GM19035 (cell line): ENCODE results near the gene WDR91.
"Not testable (repeated sequence)": the region's sequence is repeated elsewhere in the genome, so short reads cannot be mapped to it uniquely, and the experiment has no call there.

Experiments
- ATAC-seq: cut with Tn5 transposase; IDR thresholded peaks from one replicate; pipeline ENCODE4 v1.9.1; 2021; ENCODE audit not compliant: unreplicated experiment

The WDR91 gene

DNA sequence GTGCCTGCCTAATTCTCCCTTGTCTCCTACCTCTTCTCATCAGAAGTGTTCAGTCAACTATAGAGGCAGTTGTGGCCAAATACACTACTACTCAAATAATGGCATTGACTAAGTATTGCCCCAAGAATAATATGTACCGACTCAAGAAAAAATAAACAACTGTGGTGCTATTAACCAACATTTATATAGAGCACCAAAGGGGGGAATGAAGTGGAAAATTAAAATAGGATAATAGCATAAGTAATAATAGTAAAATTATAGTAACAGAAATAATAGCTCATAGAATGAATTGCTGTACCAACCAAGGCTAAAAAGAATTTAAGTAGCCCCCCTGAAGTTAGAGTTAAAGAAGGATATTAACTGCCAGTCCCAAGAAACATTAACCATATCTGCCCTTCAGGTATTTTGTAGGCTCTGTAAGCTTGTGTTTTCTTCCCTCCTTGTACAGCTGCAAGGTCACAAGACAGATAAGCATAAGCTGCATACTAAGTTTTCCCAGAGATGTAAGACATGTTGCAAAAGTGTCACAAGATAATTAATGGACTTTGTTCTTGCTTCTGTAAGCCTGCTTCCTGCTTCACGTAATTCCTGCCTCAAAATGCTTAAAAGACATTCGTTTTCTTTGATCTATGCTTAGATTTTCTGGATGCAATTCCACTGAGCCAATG is 29.9 kb downstream of the WDR91 start:
- ATAC-seq = no peak

DNA sequence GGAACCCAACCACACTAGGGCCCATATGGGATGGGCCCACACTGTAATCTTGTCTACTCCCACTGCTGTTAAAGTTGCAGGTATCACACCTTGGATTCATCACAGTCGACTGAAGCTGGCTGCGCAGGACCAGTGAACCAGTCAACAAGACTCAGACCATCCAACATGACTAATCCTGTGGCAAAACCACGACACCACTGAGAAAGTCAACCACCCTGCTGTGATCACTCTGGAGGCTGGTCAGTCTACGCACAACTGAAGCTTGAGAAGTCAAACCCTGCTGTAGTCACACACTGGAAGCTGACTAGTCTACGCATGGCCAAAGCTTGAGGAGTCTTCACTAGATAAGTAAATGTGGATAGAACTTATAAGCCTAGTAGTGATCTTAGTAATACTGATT is 31.2 kb downstream of the WDR91 start:
- no peak for ATAC-seq

DNA sequence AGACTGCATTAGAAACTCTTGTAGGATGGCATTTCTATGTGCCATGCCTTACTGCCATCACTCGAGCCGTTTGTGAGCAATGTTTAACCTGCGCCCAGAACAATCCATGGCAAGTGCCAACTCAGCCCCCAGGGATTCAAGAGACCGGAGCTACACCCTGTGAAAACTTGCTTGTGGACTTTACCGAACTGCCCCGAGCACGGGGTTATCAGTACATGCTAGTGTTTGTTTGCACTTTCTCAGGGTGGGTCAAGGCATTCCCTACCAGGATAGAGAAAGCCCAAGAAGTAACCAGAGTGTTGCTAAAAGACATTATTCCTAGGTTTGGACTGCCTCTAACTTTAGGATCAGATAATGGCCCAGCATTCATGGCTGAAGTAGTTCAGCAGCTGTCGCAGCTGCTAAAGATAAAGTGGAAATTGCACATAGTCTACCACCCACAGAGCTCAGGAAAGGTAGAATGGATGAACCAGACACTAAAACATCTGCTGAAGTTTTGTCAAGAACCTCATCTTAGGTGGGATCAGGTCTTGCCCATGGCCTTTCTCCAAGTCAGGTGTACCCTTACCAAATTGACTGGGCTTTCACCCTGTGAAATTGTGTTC is 31.9 kb downstream of the WDR91 start:
- no peak for ATAC-seq

DNA sequence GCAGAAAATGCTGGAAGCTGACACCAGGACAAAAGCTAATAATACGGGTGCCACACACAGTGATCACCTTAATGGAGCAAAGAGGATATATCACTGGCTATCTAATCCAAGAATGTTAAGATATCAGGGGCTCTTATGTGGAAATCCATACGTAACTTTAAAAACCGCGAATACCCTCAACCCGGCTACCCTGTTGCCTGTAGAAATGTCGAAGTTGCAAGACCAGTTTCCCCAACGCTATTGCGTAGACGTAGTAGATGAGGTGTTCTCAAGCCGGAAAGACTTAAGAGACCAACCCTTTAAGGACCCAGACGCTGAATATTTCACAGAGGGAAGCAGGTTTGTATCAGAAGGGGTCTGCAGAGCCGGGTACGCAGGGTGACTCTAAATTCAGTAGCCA is 33.0 kb downstream of the WDR91 start:
- ATAC-seq = no peak

DNA sequence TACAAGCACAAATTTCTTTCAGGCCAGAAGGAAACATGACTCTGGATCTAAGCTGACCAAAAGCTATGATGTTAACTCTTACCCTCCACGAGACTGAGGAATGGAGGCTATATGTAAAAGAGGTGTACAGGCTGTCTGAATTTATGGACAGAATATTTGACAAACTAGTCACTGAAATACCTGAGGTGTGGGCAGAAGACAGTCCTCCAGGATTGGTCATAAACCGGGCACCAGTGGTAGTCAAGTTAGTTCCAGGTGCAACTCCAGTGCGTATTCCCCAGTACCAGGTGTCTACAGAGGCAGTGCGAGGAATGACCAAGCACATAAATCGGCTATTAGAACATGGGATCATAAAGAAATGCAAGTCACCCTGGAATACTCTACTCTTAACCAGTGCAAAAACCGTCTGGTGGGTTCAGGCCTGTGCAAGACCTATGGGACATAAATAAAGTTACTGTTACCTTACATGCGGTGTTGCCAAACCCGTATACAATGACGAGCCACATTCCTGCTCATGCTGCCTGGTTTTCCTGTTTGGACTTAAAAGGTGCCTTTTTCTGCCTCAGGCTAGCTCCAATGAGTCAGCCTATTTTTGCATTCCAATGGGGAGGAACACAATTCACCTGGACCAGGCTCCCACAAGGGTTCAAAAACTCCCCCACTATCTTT is 34.2 kb downstream of the WDR91 start:
- ATAC-seq = no peak

DNA sequence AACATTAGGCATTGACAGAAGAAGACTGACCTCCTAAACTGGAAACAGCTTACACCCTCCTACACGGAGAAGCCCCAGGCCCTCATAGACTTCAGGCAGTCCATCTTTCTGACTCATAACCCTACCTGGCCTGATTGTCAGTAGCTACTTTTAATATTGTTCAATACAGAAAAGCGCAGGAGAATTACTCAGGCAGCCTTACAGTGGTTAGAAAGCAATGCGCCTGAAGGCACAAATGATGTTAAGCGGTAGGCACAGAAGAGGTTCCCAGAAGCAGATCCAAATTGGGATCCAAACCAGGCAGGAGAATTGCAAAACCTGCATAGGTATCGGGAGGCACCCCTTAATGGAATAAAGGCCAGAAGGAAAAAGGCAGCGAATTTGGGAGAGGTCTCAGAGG is 35.4 kb downstream of the WDR91 start:
- no peak for ATAC-seq

DNA sequence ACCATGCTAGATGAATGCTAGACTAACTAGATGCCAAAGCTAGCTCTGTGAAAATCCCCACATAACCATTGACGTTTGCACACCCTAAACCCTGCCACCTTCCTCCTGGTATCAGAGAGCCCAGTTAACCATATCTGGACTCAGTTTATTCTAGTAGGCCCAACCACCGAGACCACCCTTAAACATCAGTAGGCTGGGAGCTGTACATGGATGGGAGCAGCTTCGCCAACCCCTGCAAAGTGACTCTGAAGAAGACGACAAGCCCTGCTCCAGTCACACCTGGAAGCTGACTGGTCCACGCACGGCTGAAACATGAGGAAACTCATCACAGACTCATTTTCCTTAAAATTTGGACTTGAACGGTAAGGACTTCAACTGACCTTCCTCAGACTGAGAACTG is 36.4 kb downstream of the WDR91 start:
- no peak for ATAC-seq

DNA sequence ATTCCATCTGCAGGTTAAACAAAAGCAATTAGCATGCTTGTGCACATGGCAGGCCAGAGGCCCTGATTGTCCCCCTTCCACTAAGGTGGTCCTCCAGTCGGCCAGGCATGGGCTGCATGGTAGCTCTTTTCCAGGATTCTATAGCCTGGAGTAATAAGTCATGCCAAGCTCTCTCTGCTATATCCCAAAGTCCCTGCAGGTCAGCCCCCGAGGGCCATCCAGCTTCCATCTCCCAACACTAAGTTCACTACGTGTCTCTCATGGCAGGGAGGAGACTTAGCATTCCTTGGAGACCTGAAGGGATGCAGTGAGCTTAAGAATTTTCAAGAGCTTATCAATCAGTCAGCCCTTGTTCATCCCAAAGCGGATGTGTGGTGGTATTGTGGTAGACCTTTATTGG is 37.4 kb downstream of the WDR91 start:
- not testable (repeated sequence) for ATAC-seq

DNA sequence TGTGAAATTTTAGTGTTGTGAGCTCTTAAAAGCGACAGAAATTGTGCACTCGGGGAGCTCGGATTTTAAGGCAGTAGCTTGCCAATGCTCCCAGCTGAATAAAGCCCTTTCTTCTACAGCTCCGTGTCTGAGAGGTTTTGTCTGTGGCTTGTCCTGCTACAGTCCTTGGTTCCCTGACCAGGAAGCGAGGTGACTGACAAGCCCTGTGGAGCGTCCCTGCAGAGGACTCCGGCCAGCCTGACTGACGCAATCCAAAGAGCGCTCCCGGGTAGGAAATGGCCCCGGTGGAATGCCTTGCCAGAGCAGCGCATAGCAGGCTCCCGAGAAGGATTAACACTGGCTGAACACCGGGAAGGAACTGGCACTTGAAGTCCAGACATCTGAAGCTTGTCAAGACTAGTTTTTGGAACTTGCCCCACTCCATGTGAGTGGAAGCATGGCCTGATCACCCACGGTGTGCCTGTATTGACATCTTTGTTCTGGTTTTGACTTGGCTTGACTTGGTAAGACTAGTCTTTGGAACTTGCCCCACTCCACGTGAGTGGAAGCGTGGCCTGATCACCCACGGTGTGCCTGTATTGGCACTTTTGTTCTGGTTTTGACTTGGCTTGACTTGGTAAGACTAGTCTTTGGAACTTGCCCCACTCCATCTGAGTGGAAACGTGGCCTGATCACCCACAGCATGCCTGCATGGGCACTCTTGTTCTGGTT is 39.6 kb downstream of the WDR91 start:
- ATAC-seq = not testable (repeated sequence)

DNA sequence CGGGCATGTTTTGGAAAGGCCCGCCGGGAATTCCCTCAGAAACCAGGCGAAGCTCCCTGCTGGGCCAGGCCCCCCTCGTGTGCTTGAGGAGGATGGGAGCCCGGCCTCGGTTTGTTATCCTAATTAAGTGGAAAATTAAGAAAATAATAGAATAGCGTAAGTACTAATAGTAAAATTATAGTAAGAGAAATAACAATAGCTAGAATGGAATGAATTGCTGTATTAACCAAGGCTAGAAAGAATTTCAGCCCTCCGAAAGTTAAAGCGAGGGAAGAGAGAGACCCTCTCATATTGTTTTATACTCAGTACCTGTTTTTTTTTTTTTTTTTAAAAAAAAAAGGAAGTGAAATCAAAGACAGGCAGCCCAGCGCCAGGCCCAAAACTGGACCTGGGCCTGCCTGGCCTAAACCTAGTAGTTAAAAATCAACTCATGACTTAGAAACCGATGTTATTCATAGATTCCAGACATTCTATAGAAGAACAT is 40.3 kb downstream of the WDR91 start:
- ATAC-seq = peak; percentile 31

DNA sequence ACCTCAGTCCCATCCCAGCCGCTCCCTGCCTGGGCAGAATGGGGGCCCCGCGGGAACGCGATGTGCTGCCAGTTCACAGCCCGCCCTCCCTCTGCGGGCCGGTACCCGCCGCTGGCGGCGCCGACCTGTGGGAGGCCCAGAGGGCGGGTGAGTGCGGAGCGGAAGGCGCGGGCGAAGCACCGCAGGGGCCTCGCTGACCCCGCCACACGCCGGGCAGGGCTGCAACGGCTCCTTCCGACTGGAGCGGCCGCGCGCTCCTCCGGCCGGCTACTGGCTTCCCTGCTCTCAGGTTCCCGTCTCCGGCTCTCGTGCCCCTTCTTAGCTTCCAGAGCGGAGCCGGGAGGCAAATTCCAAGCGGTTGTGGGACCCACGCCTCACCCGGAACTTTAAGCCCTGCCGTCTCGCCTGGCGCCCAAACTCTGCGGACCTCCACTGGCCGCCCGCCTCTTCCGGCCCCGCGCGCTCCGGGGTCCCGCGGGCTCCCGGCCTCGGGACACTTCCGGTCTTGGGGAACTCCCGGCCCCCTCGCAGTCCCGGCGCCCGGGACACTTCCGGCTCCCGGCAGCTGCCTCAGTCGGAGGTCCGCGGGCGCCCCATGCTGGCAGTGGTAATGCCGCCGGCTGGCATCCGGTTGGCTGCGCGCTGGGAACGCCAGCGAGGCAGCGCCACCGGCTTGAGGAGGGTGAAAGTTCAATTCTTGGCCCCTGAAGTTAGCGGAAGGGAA is 40.9 kb downstream of the WDR91 start, which contains the start of gene CYREN:
Gene CYREN, minus strand, starts transcription at position 434 of the 724 bp plus-strand sequence. CDS start 1,785 bp downstream, outside the sequence.
- ATAC-seq = peak; percentile 63

DNA sequence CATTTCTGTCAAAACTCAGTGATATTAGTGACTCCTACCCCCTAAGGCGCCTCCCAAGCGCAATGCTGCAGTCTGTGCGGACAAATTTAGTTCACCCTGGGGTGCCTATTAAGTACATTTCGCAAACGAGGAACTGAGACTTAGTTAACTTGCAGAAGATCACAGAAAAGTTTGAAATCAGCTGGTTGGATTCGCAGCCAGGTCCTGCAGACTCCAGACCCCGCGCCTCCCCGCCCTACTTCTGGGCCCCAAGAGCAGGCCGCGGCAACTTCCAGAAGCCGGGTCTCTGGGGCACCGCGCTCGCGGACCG is 41.4 kb downstream of the WDR91 start:
- ATAC-seq = peak; percentile 20

DNA sequence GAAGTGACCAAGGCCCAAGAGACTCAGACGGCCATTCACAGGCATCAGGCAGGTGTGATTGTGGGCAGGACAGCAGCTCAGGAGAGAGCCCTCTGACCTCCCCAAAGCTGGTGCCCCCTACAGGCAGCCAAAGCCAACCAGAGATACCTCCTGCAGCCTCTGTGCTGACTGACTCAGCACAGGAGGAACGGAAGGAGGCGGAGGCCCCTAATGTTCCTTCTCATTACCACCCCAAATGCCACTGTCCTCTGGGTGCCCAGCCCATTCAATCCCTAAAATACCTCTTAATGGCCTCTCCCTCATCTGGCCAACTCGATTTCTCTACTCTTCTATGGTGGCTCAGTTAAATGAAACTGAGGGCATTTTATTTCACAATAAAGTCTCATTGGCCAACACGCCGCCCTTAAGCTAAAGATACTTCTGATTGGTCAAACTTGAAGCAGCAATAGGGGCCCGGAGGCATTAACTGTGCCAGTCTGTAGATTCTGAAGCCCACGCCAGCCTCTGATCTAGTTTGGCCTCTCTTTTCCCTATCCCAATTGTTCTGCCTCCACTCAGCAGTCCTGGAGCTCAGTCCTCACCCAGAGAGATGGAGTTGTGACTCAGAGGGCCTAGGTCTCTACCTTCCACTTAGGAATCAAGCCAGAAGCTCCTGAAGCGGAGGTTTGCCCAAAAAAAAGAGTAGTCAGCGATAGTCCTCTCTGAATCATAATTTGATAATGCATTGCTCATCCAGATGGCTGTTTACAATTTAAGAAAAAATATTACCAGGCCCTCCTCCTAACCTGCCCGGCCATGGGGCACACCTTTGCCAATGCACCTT is 42.0 kb downstream of the WDR91 start:
- ATAC-seq = peak; percentile 45

DNA sequence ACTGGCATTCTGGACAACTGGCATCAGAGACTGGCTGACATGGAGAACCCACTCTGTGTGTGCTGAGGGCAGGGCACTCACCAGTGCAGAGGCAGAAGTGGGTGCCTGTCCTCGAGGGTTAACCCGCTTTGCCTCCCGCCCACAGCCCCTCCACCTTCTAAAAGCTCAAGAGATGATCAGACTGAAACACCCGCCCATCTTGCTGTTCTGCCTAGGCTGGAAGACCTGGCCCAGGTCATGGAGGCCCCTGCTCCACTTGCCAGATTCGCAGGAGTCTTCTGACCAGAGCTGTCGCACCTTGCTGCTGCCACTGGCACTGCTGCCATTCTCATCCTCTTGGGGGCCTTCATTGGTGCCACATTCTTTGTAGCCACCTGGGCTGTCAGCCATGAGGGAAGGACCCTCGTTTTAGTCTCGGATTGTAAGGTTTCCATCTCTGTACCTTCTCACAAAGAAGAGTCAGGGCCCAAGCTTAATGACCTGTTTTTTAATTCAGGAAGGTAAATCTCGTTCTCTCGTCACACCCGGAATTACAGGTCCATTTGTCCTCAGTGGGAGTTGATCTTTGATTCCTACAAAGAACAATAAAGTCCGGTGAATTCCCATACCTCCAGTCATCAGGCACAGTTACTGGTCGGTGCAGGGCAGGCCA is 42.7 kb downstream of the WDR91 start:
- ATAC-seq = no peak

DNA sequence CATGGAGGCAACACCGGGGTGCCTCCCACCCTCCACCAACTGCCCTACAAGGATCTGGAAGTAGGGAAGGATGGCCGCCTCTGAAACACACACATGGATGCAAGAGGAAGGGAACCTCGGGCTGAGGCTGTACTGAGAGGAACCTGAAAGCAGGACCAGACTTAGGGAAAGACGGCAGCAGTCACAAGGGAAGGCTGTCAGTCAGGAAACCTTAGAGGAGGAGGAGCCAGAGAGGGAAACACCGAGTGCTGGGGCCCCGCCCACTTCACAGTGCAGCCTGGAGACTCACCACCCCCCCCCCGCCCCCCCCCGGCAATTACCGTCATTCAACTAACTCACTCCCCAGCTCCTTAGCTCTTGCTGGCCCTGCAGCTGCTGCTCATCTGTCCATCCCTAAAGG is 43.3 kb downstream of the WDR91 start:
- no peak for ATAC-seq

DNA sequence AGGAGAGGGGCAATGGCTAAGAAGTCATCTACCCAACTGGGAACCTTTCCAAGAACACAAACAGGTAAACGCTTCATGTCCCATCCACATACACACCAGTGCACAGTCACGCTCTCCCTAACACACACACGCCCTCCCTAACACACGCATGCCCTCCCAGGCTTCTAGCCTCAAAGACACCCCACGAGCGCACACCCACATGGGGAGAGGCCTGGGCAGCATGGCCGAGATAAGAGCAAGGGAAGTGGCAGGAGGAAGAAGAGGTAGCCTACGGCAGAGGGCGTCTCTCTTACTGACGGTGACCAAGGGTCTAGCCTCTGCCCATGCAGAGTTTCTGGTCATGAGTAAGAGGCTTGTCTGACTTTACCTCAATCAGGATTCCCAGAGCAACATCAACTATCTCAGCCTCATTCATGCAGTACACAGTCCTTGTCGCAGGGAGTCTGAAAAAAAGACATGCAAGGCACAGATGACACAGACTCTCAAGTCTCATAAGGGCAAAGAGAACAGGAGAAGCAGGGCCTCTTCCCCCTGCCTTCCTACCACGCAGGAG is 43.9 kb downstream of the WDR91 start:
- ATAC-seq = no peak

DNA sequence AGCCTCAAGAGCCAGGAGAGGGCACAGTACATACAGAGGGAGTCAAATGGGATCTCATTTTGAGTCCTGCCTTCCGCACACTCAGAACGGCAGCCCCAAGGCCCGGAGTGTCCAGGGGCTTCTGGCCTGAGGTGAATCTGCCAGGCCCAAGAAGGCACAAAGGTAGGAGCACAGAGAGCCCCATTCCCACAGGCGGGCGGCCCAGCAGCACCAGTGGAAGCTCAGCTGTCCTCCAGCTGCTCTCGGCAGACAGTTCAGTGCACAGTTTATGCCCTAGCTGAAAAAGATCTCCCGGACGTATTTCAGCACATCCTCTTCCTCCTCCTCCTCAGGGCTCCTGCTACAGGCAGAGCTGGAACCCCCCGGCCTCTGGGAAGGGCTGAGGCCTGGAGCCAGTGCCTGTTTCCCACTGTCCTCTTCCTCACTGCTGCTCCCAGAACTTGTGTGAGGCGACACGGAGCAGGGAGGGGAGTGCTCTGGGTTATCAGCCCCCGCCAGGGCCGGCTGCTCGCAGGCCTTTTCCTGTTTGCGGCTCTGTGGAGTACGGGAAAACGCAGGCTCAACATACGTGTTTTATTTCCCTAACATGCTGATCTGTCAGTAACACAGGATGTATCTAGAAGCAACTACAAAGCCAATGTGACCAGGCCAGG is 44.9 kb downstream of the WDR91 start:
- ATAC-seq = no peak

DNA sequence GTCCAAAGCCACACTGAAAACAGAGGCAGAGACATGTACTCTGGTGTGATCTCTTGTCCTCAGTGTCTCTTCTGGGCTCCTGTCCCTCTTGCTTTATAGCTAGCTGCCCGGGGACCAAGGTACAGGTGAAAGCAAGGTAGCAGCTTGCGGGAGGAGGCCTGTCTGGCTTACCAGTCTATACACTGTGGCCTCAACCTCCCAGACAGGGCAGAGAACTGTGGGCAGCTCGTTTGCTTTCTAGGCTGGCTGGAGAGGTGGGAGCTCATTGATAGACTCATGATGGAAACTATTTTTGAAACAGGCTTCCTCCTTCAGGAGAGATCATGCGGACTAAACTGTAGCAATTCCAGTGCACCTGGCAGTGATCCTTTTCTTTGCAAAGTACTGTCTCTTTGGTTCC is 45.5 kb downstream of the WDR91 start:
- ATAC-seq = no peak
